Measurements from ENCODE around the gene KCNN2. TPM values are rescaled to one million over a fixed set of nuclear protein-coding genes. Genes with fewer than 3 reads are reported as not detected.

The KCNN2 gene
- total RNA-seq, 1 donor from 2014 or later: 0.17 TPM

DNA sequence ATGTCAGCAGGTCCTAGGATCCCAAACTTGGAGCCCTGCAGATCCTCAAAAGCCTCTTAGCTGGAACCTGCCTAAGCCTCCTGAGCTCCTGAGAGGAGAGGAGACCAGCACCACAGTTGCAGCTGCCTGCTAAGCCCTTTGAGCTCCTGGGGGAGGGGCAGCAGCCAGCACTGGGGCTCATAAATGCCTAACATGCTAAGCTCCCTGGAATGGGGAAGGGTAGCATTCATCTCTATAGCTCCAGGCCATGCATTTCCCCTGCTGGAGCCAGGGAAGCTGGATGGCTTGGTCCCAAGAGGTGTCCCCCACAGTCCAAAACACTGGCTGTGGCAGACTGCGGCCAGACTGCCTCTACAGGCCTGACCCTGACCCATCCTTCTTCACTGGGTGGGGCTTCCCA, 182.7 kb downstream of the KCNN2 start:
- DNase-seq (ENCODE audit: low spot score): no peak

Data from mucosa of gallbladder (tissue), 1 donor.